ENCODE measurements around the gene IL20.

- TF ChIP-seq CTCF (IDR thresholded peaks at IDR 0.05) (no peak), POLR2A (IDR thresholded peaks at IDR 0.05) (no peak)
Measured at GRCh38 chr1:206890125-206891060, 25.0 kb downstream of the IL20 start.
